Stimulated activated CD8-positive, alpha-beta memory T cell treated with anti-CD3 and anti-CD28 coated beads, Interleukin-12 subunit alpha, Interleukin-12 subunit beta, amount 100 ng/mL, for 1 hour (primary cell): Measurements from ENCODE around the gene MRPL17.

Source experiments
- DNase-seq: peaks from one replicate; pipeline ENCODE4 v3.0.0-alpha.2; 2020; ENCODE audit warnings: low read depth

The MRPL17 gene

DNA sequence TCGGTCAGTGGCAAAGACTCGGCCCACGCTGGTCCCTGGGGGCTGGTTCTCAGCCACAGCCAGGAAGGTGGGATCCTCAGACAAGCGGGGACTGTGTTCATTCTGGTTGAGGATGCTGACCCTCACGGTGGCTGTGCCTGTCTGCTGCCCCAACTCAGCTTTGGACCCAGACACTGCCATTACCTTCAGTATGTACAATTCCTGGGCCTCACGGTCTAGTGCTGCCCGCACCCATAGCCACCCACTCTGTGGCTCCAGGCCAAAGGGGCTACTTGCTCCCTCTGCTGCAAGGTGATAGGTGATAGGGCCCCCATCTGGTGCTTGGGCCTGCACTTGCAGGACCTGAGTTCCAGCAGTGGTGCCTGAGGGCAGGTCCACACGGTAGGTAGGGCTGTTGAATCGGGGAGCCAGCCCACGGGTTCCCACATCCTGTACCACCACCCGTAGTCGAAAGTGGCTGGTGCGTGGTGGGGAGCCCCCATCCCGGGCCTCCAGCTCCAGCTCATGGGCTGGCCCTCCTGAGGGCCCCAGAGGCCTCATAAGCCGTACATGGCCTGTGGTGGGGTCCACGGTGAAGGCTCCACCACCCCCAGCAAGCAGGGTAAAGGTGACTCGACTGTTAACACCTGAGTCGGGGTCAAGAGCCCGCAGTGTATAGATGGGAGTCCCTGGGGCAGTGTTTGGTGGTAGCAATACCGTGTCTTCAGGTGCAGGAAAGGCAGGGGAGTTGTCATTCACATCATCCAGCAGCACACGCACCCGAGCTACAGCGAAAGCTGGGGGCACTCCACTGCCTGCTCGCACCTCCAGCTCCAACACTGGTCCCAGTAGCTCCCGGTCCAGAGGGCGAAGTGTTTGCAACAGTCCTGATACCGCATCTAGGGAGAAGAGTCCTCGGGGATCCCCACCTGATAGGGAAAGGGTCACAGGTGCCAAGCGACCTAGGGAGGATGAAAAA lies 50.7 kb downstream of the MRPL17 start:
- no peak for DNase-seq

DNA sequence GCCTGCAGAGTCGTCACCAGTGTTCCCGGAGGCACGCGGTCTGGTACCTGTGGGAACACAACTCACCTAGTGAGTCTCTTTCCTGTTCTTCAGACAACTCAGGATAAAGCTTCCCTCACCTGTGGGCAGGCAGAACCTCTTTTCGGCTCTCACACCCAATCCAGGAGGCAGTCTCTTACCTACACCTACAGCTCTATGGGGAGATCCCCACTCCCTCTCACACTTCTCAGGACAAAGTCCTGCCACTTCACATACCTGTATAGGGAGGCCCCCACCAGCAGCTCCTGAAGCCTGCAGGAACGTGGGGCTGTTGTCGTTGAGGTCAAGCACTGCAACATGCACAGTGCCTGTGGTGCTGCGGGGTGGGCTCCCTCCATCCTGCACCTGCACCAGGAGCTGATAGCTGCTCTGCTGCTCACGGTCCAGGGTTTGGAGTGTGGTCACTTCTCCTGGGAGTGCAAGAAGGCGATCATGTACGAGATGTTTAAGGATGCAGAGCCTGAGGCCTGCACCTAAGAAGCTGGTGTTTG lies 51.7 kb downstream of the MRPL17 start:
- DNase-seq, result no peak

DNA sequence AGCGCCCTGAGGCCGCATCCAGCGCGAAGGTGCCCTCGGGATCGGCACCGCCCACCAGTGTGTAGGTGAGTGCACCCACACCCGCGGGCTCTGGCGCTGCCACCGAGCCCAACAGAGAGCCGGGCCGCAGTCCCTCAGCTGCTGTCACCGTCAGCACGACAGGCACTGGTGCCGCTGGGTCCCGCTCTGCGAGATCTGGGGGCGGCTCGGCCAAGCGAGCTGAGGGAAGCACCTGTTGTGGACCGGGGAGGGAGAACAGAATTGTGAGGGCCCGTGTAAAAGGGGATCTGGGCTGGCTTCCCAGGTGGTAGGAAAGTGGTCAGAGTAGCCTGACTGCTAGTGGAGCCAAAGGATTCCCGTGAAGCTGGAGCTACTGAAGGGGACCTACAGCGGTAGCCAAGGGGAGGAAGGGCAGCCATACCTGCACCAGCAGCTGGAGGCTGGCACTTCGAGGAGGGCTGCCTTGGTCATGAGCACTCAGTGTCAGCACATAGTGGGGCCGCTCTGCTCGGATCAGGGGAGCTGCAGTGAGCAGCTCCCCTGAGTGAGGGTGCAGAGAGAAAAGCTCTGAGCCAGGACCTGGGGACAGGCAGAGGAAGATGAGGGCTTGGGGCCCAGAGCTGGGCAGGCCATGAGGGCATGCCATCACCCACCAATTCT lies 52.4 kb downstream of the MRPL17 start:
- DNase-seq, result no peak
